HepG2 (cell line): ENCODE data around the gene SGCE. TPM values are rescaled to one million over a fixed set of nuclear protein-coding genes. Genes with fewer than 3 reads are reported as not detected.

Experiments used
- CHD2 ChIP-seq: IDR thresholded peaks from 2 replicates; pipeline ENCODE4 v1.6.1; 2011; ENCODE audit warnings: low read depth, low read length, improper control_type of control experiment
- GTF3A ChIP-seq: sonication (generic); formaldehyde crosslinking; conservative IDR thresholded peaks from 2 replicates; pipeline ENCODE4 v1.4.0; 2020; ENCODE audit warnings: mild to moderate bottlenecking, missing genetic modification reagents
- HDAC2 ChIP-seq: sonication (generic); formaldehyde crosslinking; IDR thresholded peaks from 2 replicates; pipeline ENCODE4 v1.4.0; 2020; ENCODE audit warnings: missing genetic modification reagents
- MIER3 ChIP-seq: IDR thresholded peaks from 2 replicates; pipeline ENCODE4 v1.6.1; 2016; ENCODE audit warnings: missing compliant biosample characterization, borderline replicate concordance
- PAWR ChIP-seq: sonication (generic); formaldehyde crosslinking; IDR thresholded peaks from 2 replicates; pipeline ENCODE4 v1.4.0; 2020; ENCODE audit warnings: missing genetic modification reagents, mild to moderate bottlenecking, borderline replicate concordance
- PITX1 ChIP-seq: sonication (generic); formaldehyde crosslinking; IDR thresholded peaks from 2 replicates; pipeline ENCODE4 v1.5.1; 2020; ENCODE audit warnings: mild to moderate bottlenecking, missing genetic modification reagents
- PLSCR1 ChIP-seq: sonication (generic); formaldehyde crosslinking; IDR thresholded peaks from 2 replicates; pipeline ENCODE4 v1.5.0; 2020; ENCODE audit warnings: missing genetic modification reagents, mild to moderate bottlenecking, borderline replicate concordance
- SATB2 ChIP-seq: sonication (generic); formaldehyde crosslinking; IDR thresholded peaks from 2 replicates; pipeline ENCODE4 v1.5.0; 2020; ENCODE audit warnings: missing genetic modification reagents
- THAP8 ChIP-seq: sonication (generic); formaldehyde crosslinking; IDR thresholded peaks from 2 replicates; pipeline ENCODE4 v1.5.1; 2020; ENCODE audit warnings: missing genetic modification reagents, mild to moderate bottlenecking, borderline replicate concordance
- ZBTB26 ChIP-seq: IDR thresholded peaks from 2 replicates; pipeline ENCODE4 v1.6.1; 2016; ENCODE audit warnings: missing compliant biosample characterization, missing genetic modification reagents, borderline replicate concordance
- ZFP82 ChIP-seq: sonication (generic); formaldehyde crosslinking; IDR thresholded peaks from 2 replicates; pipeline ENCODE4 v1.5.1; 2020; ENCODE audit warnings: mild to moderate bottlenecking, missing genetic modification reagents, borderline replicate concordance
- ZNF280B ChIP-seq: sonication (generic); formaldehyde crosslinking; IDR thresholded peaks from 2 replicates; pipeline ENCODE4 v1.5.0; 2020; ENCODE audit warnings: missing genetic modification reagents, mild to moderate bottlenecking, borderline replicate concordance
- ZNF629 ChIP-seq: sonication (generic); formaldehyde crosslinking; conservative IDR thresholded peaks from 2 replicates; pipeline ENCODE4 v1.5.0; 2020; ENCODE audit warnings: missing genetic modification reagents
- ZNF816 ChIP-seq: sonication (generic); formaldehyde crosslinking; IDR thresholded peaks from 2 replicates; pipeline ENCODE4 v1.8.0; 2022; ENCODE audit warnings: missing genetic modification reagents, mild to moderate bottlenecking, borderline replicate concordance
- polyA plus RNA-seq, 8 experiments: library from polyadenylated mRNA; depleted of rRNA in 3 of 8; stranded (reverse) in 7 of 8; unstranded in 1 of 8; fragments of >200 nt; fragmentation: Illumina TruSeq in 4 of 8; extraction: Trizol in 4 of 8; gene quantifications; 2 replicates each; pipeline versions ENCODE4 v1.2.1 to v1.2.3, GENCODE V29; 2011 to 2016; ENCODE audit warnings: low read depth in 4 of 8, missing spikeins in 1 of 8, mixed read lengths in 1 of 8; ENCODE audit not compliant: insufficient read depth in 1 of 8
- total RNA-seq, 5 experiments: library from RNA; depleted of rRNA; stranded (reverse); fragments of >200 nt; fragmentation: Illumina TruSeq; extraction: Trizol; gene quantifications; 2 replicates each; pipeline ENCODE4 v1.2.3, GENCODE V29; 2016; ENCODE audit warnings: low read depth in 1 of 5
- TF ChIP-seq, protein P1 (sequence below): sonication (generic); formaldehyde crosslinking; IDR thresholded peaks from 2 replicates; pipeline ENCODE4 v1.5.0; 2020; ENCODE audit warnings: mild to moderate bottlenecking, missing genetic modification reagents, borderline replicate concordance
- TF ChIP-seq, protein P2 (sequence below): fragments of 450-650 bp; IDR thresholded peaks from 2 replicates; pipeline ENCODE4 v1.6.1; 2017; ENCODE audit warnings: mild to moderate bottlenecking
- TF ChIP-seq, protein P3 (sequence below): sonication (generic); formaldehyde crosslinking; IDR thresholded peaks from 2 replicates; pipeline ENCODE4 v1.4.0; 2020; ENCODE audit warnings: missing genetic modification reagents

The SGCE gene
- total and polyA plus RNA-seq, 2 of the 13 experiments (the other 11 are each of a cell fraction or from before 2014, with no cell fraction given) = 52.3 to 71.1 TPM

GRCh38 chr7:94623820-94624219 is 32.1 kb downstream of the SGCE start (continued):
- TF ChIP-seq, protein P1, sequence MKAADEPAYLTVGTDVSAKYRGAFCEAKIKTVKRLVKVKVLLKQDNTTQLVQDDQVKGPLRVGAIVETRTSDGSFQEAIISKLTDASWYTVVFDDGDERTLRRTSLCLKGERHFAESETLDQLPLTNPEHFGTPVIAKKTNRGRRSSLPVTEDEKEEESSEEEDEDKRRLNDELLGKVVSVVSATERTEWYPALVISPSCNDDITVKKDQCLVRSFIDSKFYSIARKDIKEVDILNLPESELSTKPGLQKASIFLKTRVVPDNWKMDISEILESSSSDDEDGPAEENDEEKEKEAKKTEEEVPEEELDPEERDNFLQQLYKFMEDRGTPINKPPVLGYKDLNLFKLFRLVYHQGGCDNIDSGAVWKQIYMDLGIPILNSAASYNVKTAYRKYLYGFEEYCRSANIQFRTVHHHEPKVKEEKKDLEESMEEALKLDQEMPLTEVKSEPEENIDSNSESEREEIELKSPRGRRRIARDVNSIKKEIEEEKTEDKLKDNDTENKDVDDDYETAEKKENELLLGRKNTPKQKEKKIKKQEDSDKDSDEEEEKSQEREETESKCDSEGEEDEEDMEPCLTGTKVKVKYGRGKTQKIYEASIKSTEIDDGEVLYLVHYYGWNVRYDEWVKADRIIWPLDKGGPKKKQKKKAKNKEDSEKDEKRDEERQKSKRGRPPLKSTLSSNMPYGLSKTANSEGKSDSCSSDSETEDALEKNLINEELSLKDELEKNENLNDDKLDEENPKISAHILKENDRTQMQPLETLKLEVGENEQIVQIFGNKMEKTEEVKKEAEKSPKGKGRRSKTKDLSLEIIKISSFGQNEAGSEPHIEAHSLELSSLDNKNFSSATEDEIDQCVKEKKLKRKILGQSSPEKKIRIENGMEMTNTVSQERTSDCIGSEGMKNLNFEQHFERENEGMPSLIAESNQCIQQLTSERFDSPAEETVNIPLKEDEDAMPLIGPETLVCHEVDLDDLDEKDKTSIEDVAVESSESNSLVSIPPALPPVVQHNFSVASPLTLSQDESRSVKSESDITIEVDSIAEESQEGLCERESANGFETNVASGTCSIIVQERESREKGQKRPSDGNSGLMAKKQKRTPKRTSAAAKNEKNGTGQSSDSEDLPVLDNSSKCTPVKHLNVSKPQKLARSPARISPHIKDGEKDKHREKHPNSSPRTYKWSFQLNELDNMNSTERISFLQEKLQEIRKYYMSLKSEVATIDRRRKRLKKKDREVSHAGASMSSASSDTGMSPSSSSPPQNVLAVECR (CRISPR knock-in tag) = no peak
- no peak for TF ChIP-seq ZNF629
- TF ChIP-seq THAP8 (CRISPR knock-in tag) = no peak
- TF ChIP-seq, protein P2, sequence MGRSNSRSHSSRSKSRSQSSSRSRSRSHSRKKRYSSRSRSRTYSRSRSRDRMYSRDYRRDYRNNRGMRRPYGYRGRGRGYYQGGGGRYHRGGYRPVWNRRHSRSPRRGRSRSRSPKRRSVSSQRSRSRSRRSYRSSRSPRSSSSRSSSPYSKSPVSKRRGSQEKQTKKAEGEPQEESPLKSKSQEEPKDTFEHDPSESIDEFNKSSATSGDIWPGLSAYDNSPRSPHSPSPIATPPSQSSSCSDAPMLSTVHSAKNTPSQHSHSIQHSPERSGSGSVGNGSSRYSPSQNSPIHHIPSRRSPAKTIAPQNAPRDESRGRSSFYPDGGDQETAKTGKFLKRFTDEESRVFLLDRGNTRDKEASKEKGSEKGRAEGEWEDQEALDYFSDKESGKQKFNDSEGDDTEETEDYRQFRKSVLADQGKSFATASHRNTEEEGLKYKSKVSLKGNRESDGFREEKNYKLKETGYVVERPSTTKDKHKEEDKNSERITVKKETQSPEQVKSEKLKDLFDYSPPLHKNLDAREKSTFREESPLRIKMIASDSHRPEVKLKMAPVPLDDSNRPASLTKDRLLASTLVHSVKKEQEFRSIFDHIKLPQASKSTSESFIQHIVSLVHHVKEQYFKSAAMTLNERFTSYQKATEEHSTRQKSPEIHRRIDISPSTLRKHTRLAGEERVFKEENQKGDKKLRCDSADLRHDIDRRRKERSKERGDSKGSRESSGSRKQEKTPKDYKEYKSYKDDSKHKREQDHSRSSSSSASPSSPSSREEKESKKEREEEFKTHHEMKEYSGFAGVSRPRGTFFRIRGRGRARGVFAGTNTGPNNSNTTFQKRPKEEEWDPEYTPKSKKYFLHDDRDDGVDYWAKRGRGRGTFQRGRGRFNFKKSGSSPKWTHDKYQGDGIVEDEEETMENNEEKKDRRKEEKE = no peak
- TF ChIP-seq CHD2 = no peak
- peak; percentile 92 for TF ChIP-seq HDAC2
- no peak; the same call in 1 of the 2 replicates for TF ChIP-seq ZNF816 (CRISPR knock-in tag)
- TF ChIP-seq PLSCR1 (CRISPR knock-in tag) = no peak
- no peak for TF ChIP-seq PAWR (CRISPR knock-in tag)
- TF ChIP-seq ZFP82 (CRISPR knock-in tag) = no peak
- TF ChIP-seq ZBTB26 (CRISPR knock-in tag) = no peak
- peak; percentile 90; the same call in 1 of the 2 replicates for TF ChIP-seq MIER3 (CRISPR knock-in tag)
- TF ChIP-seq SATB2 (CRISPR knock-in tag) = no peak
- TF ChIP-seq PITX1 (CRISPR knock-in tag) = peak; percentile 82
- TF ChIP-seq GTF3A (CRISPR knock-in tag) = no peak
- TF ChIP-seq ZNF280B (CRISPR knock-in tag) = no peak
- TF ChIP-seq, protein P3, sequence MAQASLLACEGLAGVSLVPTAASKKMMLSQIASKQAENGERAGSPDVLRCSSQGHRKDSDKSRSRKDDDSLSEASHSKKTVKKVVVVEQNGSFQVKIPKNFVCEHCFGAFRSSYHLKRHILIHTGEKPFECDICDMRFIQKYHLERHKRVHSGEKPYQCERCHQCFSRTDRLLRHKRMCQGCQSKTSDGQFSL = no peak
